Measurements from ENCODE around the gene EYS.

The EYS gene

GRCh38 chr6:64050590-64050989, 1656.4 kb downstream of the EYS start:
- H2AFZ ChIP-seq, result no peak overlapping the region
- no peaks in the 10 kb centered on the region for H3K9me3 ChIP-seq (ENCODE audit: control insufficient read depth, low read length)
- no peaks in the 10 kb centered on the region for H3K27me3 ChIP-seq (ENCODE audit: control insufficient read depth, insufficient read depth, low read length)
- no peak for TF ChIP-seq CTCF (IDR thresholded peaks at IDR 0.05)
- H3K27ac ChIP-seq, result no peak overlapping the region
- H3K9ac ChIP-seq, result no peak overlapping the region
- H3K4me2 ChIP-seq (ENCODE audit: low read length), result no peak overlapping the region
- no peak overlapping the region for H3K4me3 ChIP-seq (ENCODE audit: low read depth, low read length)
- H3K79me2 ChIP-seq, result no peaks in the 10 kb centered on the region
- H3K4me1 ChIP-seq, result no peaks in the 10 kb centered on the region
- no peaks in the 10 kb centered on the region for H3K36me3 ChIP-seq (ENCODE audit: control insufficient read depth, insufficient read depth, low read length)

DNA sequence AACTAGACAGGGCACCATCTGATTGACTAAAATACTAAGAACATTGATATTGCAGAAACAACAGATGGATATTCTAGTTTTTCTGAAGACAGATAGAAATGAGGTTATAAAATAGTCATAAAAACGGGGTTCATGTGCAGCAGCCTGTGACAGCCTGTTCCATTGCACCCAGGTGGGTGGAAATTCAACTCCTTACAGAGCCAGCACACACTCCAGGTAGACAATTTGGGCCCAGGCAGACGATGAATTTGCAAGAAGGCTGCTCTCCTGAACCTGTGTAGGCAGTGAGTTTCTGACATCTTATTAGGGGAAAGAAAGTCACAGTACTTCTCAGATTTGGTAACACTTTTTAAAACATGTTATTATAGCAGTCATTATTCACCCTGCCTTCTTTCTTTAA, 1657.3 kb downstream of the EYS start:
- Histone ChIP-seq H3K4me1 (no peaks in the 10 kb centered on the region), H2AFZ (no peak overlapping the region), H3K4me3 (ENCODE audit: low read depth, low read length) (no peak overlapping the region), H3K27me3 (ENCODE audit: control insufficient read depth, insufficient read depth, low read length) (no peaks in the 10 kb centered on the region), H3K9me3 (ENCODE audit: control insufficient read depth, low read length) (no peaks in the 10 kb centered on the region), H3K4me2 (ENCODE audit: low read length) (no peak overlapping the region), H3K27ac (no peak overlapping the region), H3K9ac (no peak overlapping the region), H3K79me2 (no peaks in the 10 kb centered on the region), H3K36me3 (ENCODE audit: control insufficient read depth, insufficient read depth, low read length) (no peaks in the 10 kb centered on the region)
- TF ChIP-seq CTCF (IDR thresholded peaks at IDR 0.05), result no peak

- no peak overlapping the region for H2AFZ ChIP-seq
- H3K27ac ChIP-seq, result no peak overlapping the region
- no peaks in the 10 kb centered on the region for H3K27me3 ChIP-seq (ENCODE audit: control insufficient read depth, insufficient read depth, low read length)
- no peak overlapping the region for H3K4me3 ChIP-seq (ENCODE audit: low read depth, low read length)
- H3K4me1 ChIP-seq, result no peaks in the 10 kb centered on the region
- H3K79me2 ChIP-seq, result no peaks in the 10 kb centered on the region
- H3K36me3 ChIP-seq (ENCODE audit: control insufficient read depth, insufficient read depth, low read length), result no peaks in the 10 kb centered on the region
- H3K9ac ChIP-seq, result no peak overlapping the region
- H3K9me3 ChIP-seq (ENCODE audit: control insufficient read depth, low read length), result no peaks in the 10 kb centered on the region
- TF ChIP-seq CTCF (IDR thresholded peaks at IDR 0.05), result no peak
- H3K4me2 ChIP-seq (ENCODE audit: low read length), result no peak overlapping the region
These were observed 1660.2 kb downstream of the EYS start for GRCh38 chr6:64046746-64047208.

GRCh38 chr6:64041373-64041772, 1665.7 kb downstream of the EYS start:
- no peak overlapping the region for H3K9ac ChIP-seq
- H3K4me3 ChIP-seq (ENCODE audit: low read depth, low read length), result no peak overlapping the region
- H3K36me3 ChIP-seq (ENCODE audit: control insufficient read depth, insufficient read depth, low read length), result no peaks in the 10 kb centered on the region
- no peaks in the 10 kb centered on the region for H3K27me3 ChIP-seq (ENCODE audit: control insufficient read depth, insufficient read depth, low read length)
- no peak for TF ChIP-seq CTCF (IDR thresholded peaks at IDR 0.05)
- H2AFZ ChIP-seq, result no peak overlapping the region
- H3K9me3 ChIP-seq (ENCODE audit: control insufficient read depth, low read length), result no peaks in the 10 kb centered on the region
- no peaks in the 10 kb centered on the region for H3K4me1 ChIP-seq
- no peak overlapping the region for H3K27ac ChIP-seq
- no peaks in the 10 kb centered on the region for H3K79me2 ChIP-seq
- no peak overlapping the region for H3K4me2 ChIP-seq (ENCODE audit: low read length)

DNA sequence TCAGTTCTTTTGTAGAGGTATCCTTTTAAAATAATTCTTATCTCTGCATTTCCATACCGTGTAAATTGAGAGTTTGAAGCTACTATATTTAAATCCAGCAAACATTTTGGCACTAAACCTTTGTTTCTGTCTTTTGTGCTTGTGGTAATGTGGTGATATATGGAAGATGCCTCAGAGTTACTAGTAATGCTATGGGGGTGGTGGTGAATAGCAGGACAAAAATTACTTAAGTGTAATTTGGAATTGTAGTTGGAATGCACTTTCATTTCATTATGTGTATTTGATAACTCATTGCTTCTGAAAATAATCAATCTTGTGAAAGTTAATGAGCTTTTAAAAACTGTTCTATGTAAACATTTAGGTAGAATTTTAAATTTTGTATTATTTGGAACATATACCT, 1666.9 kb downstream of the EYS start:
- Histone ChIP-seq H3K27me3 (ENCODE audit: control insufficient read depth, insufficient read depth, low read length) (no peaks in the 10 kb centered on the region), H3K9ac (no peak overlapping the region), H2AFZ (no peak overlapping the region), H3K4me3 (ENCODE audit: low read depth, low read length) (no peak overlapping the region), H3K36me3 (ENCODE audit: control insufficient read depth, insufficient read depth, low read length) (no peaks in the 10 kb centered on the region), H3K27ac (no peak overlapping the region), H3K4me2 (ENCODE audit: low read length) (no peak overlapping the region), H3K9me3 (ENCODE audit: control insufficient read depth, low read length) (no peaks in the 10 kb centered on the region), H3K79me2 (no peaks in the 10 kb centered on the region), H3K4me1 (no peaks in the 10 kb centered on the region)
- TF ChIP-seq CTCF (IDR thresholded peaks at IDR 0.05), result no peak

Measured in parathyroid adenoma (tissue), 2 donors.